Endothelial cell of hepatic sinusoid (primary cell): ENCODE results near the gene APOB.
"Not testable (repeated sequence)": the region's sequence is repeated elsewhere in the genome, so short reads cannot be mapped to it uniquely, and the experiment has no call there.

Source experiments
- in situ Hi-C: cut with HindIII; loops from 2 replicates; pipeline ENCODE4 v1.10.0; 2017; ENCODE audit warnings: low sequenced_read_pairs

APOB gene

DNA sequence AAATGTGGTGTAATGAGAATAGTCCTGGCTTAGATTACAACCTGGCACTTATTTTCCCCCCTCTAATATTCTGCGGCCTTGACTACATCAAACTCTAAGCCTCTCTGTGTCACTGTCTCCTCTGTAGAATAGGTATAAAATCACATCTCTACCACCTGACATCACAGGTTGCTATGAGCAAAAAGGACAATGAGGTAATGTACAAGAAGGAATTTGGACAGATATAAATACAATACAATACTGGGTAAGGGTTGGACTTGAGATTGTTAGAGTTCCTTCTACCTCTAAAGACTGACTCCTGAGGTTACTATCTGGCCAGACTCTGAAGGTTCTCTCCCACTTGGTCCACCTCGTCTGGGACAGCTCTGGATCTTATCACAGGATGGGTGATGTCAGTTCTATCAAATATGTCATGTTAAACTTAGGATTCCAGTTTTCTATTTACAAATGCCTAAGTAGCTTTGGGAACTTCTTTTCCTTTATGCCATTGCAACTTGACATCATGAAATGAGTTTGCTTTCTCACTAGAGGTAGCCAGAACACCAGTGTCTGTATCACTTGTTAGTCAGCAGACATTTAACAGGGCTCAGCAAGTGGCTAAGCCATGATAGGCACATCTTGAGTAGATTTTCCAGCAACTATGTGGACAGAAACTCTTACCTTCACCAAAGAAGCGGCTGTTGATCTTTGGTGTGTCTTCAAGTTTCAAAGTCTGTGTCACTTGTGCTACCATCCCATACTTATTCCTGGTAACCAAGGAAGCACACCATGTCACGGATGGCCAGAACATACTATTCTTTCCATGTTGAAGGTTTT is 9.5 kb downstream of the APOB start:
- in situ Hi-C loops, result no loop called here

DNA sequence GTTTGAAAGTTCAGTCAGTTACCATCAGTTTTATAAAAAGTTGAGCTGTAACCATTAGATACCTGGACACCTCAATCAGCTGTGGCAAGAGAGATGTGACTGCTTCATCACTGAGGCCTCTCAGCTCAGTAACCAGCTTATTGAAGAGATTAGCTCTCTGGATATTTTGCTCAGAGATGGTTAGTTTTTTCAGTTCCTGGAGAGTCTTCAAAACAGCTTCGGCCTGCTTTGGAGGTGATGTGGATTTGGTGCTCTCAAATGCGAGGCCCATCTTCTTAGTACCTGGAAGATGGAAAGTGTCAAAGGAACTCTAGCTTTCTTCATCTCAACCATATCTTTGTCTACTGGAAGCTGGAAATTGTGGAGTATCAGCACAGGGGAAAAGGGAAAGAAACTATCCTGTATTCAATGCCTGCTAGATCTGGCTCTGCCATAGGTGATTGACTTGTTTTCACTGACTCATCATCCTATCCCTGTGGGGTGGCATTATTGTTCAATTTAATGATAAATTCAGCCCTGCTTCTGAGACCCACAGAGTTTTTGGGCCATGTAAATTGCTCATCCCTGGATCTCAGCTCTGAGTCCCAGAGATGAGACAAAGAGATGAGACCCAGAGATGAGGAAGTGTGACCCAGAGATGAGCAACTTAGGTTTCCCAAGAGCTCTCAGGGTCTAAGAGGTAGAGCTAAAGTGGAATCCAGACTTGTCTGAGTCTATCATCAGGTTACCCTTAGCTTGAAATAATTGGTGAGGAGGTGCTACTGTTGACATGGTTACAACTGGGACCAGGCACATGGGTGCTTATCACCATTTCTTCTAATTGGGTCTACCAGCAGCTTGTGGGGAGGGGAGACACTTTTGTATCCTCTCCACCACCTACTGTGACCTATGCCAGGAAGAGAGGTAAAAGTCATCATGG is 10.4 kb downstream of the APOB start:
- in situ Hi-C loops, result no loop called here

DNA sequence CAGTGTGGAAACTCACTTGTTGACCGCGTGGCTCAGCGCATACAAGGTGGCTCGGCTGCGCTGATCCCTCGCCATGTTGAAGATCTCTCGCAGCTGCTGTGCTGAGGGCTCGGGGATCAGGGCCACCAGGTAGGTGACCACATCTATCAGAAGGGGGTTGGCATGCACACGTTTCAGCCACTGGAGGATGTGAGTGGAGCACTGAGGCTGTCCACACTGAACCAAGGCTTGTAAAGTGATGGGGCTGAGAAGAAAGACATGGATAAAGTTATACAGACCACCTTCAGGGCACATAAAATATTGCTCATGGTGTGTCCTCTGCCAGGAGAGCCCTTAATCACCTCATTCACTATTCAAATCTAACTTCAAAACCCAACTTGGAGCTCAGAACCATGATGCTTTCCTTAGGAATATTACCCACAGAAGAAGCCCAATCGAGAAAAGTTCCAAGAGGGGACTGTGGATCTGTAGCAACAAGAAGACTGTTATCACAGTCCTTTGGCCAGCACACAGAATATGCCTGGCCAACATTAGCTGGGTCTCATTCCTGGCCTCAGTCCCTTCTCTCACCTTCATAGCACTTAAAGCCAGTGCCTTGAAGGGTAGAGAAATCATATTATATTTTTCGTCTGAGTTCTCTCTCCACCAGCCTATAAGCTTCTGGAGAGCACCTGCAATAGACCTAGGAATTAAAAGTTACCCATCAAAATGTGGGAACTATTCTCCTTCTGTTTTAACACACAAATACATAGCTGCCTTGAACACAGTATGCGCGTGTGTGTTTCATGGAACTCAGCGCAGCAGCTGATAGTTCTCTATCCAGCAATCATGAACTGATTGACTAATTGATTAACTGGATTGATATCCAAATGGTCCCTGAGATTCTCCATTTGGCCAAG is 11.3 kb downstream of the APOB start:
- in situ Hi-C loops, result no loop called here

DNA sequence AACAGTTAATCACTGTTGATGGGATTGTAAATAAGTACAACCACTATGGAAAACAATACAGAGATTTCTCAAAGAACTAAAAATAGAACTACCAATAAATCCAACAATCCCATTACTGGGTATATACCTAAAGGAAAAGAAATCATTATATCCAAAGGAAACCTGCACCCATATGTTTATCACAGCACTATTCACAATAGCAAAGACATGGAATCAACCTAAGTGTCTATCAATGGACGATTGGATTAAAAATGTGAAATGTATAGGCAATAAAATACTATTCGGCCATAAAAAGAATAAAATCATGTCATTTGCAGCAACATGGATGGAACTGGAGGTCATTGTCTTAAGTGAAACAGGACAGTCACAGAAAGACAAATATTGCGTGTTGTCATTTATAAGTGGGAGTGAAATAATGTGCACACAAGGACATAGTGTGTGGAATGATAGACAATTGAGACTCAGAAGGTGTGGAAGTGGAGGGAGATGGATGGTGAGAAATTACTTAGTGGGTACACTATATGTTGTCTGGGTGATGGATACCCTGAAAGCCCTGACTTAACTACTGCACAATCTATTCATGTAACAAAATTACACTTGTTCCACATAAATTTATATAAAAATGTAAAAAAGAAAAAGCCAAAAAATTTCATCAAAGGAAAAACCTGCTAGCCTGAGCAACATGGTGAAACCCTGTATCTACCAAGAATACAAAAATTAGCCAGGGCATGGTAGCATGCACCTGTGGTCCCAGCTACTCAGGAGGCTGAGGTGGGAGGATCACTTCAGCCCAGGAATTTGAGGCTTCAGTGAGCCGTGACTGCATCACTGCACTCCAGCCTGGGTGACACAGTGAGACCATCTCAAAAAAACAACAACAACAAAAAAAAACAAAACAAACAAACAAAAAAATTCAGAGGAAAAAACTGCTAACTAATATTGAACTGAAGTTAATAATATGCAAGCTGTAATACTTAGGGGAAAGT is 12.6 kb downstream of the APOB start:
- in situ Hi-C loops, result no loop called here

DNA sequence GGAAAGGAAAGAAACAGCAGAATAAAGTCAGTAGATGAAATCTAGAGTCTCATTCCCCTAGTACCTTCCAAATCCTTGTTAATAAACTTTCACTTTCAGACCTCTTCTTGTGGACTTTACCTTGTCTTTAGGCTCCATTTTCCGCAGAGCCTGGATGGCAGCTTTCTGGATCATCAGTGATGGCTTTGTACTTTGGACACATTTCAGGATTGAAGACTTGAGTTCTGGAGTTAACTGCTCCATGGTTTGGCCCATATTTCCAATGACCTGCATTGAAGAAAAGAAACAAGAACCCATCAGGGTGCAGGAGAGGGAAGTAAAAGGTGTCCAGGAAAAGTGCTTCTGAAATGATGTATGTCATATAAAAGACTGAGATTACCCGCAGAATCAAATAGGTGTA is 14.4 kb downstream of the APOB start:
- in situ Hi-C loops, result no loop called here

DNA sequence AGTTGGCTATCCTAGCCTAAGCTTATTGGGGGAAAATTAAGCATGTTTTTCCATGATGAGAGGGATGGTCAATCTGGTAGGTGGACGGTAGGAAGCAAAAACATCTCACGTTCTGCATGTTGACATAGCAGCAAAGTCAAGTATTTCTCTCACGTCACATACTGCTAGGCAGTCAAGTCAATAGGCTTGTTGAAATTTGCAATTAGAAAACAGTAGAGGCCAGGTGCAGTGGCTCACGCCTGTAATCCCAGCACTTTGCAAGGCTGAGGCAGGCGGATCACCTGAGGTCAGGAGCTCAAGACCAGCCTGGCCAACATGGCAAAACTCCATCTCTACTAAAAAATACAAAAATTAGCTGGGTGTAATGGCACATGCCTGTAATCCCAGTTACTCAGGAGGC is 14.9 kb downstream of the APOB start:
- in situ Hi-C loops, result not testable (repeated sequence)

DNA sequence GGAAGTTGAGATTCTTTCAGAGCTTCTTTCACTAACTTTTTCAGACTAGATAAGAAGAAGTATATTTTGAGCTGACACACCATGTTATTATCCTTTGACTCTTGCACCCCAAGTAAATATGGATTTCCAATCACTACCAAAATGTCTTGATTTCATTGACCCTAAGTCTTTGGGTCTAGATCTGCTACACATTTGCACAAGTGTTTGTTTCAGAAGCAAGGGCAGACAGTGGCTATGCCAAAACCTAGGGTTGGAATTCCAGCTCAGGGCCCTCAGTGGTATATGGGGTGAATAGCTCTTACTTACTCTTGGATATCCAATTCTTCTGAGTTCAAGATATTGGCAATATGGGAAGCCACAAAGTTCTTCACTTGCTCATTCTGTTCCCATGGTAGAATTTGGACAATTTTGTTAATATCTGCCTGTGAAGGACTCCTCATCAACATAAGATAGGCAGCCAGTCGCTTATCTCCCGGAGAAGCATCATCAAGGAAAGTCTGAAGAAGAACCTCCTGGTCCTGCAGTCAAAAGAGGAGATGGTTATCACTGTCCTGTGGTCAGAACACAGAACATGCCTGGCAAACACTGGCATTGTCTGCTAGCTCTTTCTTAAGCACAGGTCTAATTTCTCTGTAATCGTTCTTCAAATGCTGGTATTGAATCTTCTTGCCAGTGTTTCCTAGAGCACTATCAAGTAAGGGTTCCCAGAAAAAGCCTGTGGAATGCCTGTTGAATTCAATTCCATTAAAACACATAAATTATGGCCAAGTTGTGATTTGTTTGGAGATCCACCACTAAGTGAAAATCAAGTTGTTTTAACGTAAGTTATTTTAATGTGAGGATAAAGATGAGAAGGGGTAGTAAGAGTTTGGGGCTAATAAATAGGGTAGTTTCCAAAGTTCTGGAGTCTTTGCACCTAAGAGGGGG is 15.6 kb downstream of the APOB start:
- in situ Hi-C loops, result no loop called here

DNA sequence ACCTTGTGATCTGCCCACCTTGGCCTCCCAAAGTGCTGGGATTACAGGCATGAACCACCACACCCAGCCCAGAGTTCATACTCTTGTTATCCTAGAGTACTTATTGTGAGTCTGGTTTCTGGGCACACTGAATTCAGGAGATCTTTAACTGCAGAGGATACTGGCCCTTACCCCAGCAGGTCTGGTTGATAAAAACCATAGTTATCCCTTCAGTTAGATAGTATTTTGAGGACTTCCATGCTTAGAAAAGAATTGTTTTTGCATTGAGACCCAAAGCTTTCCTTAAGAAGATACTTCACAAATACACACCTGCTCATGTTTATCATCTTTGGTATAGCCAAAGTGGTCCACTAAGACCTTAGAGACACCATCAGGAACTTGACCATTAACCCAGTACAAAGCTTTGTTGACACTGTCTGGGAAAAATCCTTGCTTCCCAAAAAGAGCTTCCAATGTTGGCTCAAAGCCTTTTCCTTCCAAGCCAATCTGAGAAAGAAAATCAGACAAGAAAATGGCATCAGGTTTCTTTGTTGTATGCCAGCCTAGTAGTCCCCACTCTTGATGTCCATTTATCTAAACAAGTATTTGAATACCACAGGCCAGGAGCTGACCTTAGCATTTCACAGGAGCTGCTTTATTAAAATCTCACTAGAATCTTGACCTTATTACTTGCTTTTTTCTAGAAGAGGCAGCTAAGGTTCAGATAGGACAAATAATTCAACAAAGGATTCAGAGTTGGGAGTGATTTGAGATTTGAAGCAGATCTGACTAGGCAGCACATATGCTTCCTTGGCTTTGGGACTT is 17.2 kb downstream of the APOB start:
- in situ Hi-C loops, result no loop called here

DNA sequence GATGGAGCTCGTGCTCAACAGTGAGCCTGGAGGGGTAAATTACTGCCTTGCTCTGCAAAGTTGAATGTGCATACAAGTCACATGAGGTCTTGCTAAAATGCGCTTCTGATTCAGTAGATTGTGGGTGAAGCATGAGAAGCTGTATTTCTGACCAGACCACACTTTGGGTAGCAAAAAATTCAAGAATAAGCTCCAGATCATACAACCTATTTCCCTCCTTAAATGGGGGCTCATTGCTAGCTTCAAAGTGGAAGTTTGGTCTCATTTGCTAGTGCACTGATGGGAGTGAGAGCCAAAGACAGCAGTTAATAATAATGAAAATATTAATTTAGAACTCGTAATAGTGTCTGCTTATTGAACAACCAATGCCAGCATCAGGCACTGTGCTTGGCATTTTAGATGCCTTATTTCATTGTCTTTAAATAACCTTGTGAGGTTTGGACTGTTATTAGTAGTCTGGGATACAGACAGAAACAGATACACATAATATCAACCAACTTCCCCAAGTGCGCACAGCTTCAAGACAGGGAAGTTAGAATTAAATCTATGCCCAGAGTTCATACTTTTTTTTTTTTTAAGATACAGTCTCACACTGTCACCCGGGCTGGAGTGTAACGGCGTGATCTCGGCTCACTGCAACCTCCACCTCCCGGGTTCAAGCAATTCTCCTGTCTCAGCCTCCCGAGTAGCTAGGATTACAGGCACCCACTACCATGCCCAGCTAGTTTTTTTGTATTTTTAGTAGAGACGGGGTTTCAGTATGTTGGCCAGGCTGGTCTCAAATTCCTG is 18.0 kb downstream of the APOB start:
- in situ Hi-C loops, result no loop called here

DNA sequence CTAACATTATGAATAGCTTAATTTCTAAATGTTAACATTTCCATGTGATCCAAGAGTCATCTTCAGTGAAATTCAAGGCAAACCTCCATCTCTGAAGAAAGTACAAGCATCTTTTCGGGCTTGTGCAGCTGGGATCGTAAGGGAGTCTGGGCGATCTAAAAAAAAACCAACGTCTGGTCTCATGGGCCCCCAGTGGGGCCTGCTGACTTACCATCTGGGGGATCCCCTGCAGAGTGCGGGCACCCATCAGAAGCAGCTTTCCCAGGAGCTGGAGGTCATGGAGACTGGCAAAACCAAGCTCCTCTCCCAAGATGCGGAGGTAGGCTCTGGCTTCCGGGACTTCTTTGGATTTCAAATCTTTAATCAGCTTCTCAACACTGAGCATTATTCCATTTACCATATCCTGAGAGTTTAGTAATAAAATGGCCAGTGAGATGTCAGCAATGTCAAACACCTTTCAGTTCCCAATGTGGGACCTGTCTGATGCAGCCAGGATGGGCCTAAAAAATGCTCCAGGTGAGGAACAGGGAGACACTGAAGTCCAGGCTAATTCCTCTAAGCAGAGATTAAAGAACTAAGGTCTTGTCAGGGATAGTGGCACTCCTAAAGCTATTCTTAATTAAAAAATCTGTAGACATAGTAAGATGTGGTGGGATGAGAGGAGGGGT is 19.0 kb downstream of the APOB start:
- in situ Hi-C loops, result no loop called here

DNA sequence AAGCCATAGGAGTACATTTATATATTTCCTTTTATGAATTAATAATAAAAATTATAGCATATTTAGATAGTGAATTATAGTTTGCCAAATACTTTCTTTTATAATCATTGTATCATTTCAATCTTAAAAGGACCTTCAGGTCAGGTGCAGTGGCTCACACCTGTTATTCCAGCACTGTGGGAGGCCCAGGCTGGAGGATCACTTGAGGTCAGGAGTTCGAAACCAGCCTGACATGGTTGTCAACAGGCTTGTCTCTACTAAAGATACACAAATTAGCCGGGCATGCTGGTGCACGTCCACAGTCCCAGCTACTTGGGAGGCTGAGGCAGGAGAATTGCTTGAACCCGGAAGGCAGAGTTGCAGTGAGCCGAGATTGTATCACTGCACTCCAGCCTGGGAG is 19.7 kb downstream of the APOB start:
- in situ Hi-C loops, result no loop called here

DNA sequence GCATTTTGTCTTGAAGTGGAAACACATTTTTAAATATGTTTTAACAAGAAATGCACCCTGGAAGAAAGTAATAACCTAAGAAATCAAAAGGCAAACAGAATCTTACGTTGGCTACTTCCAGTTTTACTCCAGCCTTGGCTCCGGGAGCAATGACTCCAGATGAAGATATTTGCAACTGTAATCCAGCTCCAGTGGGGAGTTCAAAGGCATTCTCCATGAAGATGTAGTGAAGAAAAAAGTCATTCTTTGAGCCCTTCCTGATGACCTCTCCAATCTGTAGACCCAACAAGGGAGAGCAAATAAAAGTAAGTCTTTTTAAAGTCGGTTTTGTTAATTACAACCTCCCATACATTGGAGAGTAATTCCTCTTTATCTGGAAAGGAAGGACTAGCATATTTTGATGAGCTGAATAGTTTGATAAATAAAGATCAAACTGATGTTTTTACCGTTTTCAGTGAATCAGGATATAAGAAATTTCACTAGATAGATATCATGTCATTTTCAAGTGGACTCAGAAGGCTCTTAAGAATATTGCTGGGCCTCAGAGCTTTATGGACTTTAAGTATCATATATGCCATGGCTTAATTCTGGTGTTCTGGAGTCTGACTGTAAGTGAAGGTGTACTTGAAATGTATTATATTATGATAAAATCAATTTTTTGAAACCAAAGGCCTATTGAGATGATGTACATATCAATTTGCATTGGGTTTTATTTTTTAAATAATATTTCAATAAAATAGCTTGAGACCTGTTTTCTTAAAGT is 20.3 kb downstream of the APOB start:
- in situ Hi-C loops, result no loop called here

DNA sequence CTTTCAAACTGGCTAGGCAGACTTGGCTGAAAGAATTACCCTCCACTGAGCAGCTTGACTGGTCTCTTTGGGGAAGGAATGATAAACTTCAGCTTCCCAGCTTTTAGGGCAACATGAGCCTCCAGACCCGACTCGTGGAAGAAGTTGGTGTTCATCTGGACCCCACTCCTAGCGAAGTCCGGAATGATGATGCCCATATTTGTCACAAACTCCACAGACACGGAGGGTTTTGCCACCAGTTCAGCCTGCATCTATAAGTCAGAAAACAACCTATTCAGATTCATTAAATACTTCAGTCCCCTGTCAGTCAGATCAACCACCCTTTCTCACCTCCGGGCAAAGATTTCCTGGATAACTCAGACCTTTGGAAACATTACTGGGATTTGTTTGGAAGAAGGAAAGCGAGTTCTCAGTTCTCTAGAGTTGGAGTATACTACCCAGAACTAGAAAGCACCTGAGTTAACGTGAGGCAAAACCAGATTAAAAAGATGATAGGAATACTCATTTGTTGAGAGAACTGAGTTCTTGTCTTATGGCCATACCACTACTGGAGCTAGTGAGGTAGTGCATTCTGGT is 21.0 kb downstream of the APOB start:
- in situ Hi-C loops, result no loop called here

DNA sequence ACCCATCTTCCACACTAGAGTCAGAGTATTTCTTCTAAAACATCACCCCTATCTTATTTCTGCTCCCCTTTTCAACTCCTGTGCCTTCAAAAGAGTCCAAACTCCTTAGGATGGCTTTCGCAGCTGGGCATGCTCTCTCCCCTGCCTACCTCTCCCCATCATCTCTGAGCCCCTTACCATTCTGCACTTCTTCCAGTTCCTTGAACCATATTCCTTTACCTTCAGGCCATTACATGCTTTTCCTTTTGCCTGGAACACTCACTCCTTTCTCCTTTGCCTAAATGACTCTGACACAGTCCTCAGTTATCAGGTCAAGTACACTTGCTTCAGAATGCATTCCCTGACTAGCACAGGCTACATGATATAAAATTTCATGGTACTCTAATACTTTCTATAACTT is 22.4 kb downstream of the APOB start:
- in situ Hi-C loops, result no loop called here

DNA sequence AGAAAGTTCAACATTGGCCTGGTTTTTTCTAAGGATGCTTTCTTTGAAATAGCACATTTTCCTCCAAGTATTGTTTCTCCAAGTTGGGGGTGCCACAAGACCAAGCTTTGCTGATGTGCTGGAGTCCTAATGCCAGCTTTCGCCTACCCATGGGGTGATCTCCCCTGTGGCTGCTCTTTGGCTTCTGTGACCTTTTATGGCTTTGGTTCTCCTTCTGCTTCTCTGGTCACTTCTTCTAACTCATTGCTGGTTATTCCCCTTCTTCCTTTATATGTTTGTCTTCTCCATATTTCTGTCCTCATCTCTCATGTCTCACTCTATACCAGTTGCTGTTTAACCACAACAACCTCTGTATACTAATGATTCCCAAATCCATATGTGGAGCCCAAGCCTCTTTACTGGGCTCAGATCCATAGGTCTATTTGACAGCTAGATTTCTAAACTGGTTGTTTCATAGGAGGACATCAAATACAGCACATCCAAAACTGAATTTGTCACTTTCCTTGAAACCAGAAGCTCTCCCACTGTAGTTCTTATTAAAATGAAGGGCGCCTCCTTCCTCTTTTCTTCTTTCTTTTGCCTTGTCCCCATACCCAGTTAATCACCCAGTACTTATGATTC is 23.1 kb downstream of the APOB start:
- in situ Hi-C loops, result no loop called here
